HG03442 (cell line): ENCODE measurements around the gene SDE2.

ENCODE experiments used
- ATAC-seq: cut with Tn5 transposase; IDR thresholded peaks from one replicate; pipeline ENCODE4 v1.9.1; 2021; ENCODE audit warnings: mild to moderate bottlenecking, moderate library complexity; ENCODE audit not compliant: unreplicated experiment

SDE2 gene

GRCh38 chr1:225999227-225999911 is at the start of gene SDE2:
SDE2 (minus strand) TSS chr1:225999343; CDS start chr1:225999312, 31 bp downstream.
- ATAC-seq = peak; percentile 87

- no peak for ATAC-seq
Measured at GRCh38 chr1:226048886-226049285, 49.7 kb upstream of the SDE2 start.

GRCh38 chr1:226047495-226047894 is 48.4 kb upstream of the SDE2 start:
- ATAC-seq = no peak

- no peak for ATAC-seq
Measured at GRCh38 chr1:226046240-226046639, 47.1 kb upstream of the SDE2 start.

- no peak for ATAC-seq
Measured at GRCh38 chr1:226044514-226045101, 45.5 kb upstream of the SDE2 start.

GRCh38 chr1:226041419-226041818 is 42.3 kb upstream of the SDE2 start:
- ATAC-seq = no peak

GRCh38 chr1:226038661-226039060 is 39.5 kb upstream of the SDE2 start:
- no peak for ATAC-seq

GRCh38 chr1:226035915-226036314 is 36.8 kb upstream of the SDE2 start:
- no peak for ATAC-seq

GRCh38 chr1:226034482-226034881 is 35.3 kb upstream of the SDE2 start:
- no peak for ATAC-seq

- no peak for ATAC-seq
Measured at GRCh38 chr1:226033991-226034390, 34.8 kb upstream of the SDE2 start.

- ATAC-seq = no peak
Measured at GRCh38 chr1:226033582-226033981, 34.4 kb upstream of the SDE2 start.

GRCh38 chr1:226029568-226030225 is 30.6 kb upstream of the SDE2 start:
- ATAC-seq = peak; percentile 35

GRCh38 chr1:226029093-226029496 is 30.0 kb upstream of the SDE2 start:
- ATAC-seq = peak; percentile 86

- ATAC-seq = no peak
Measured at GRCh38 chr1:226027538-226028217, 28.5 kb upstream of the SDE2 start.

GRCh38 chr1:226026833-226027232 is 27.7 kb upstream of the SDE2 start:
- no peak for ATAC-seq

- no peak for ATAC-seq
Measured at GRCh38 chr1:226023735-226024134, 24.6 kb upstream of the SDE2 start.

- ATAC-seq = no peak
Measured at GRCh38 chr1:226021801-226022200, 22.7 kb upstream of the SDE2 start.

GRCh38 chr1:226021401-226021800 is 22.3 kb upstream of the SDE2 start:
- ATAC-seq = no peak

GRCh38 chr1:226019572-226019971 is 20.4 kb upstream of the SDE2 start:
- no peak for ATAC-seq

- no peak for ATAC-seq
Measured at GRCh38 chr1:226017070-226017469, 17.9 kb upstream of the SDE2 start.

- no peak for ATAC-seq
Measured at GRCh38 chr1:226009650-226010044, 10.5 kb upstream of the SDE2 start.
